Endothelial cell of umbilical vein (primary cell): Measurements from ENCODE around the gene NEB.

Experiments used
- EZH2 ChIP-seq: IDR thresholded peaks from 2 replicates; pipeline ENCODE4 v1.6.1; 2012; ENCODE audit warnings: borderline replicate concordance, low read depth, mild to moderate bottlenecking, moderate library complexity, low read length, inconsistent platforms; ENCODE audit not compliant: severe bottlenecking
- FOS ChIP-seq: IDR thresholded peaks from 2 replicates; pipeline ENCODE4 v1.6.1; 2011; ENCODE audit warnings: mild to moderate bottlenecking, low read length, moderate library complexity, borderline replicate concordance; ENCODE audit not compliant: insufficient read depth
- GATA2 ChIP-seq: IDR thresholded peaks from 2 replicates; pipeline ENCODE4 v1.7.0; 2011; ENCODE audit warnings: low read depth, mild to moderate bottlenecking, moderate library complexity, mixed read lengths, low read length; ENCODE audit not compliant: insufficient read length, insufficient read depth
- POLR2A ChIP-seq: IDR thresholded peaks from 2 replicates; pipeline ENCODE4 v1.6.1; 2012; ENCODE audit warnings: low read depth, mild to moderate bottlenecking, control low read depth, low read length
- POLR2AphosphoS5 ChIP-seq: IDR thresholded peaks from 2 replicates; pipeline ENCODE4 v1.6.1; 2012; ENCODE audit warnings: low read depth, mild to moderate bottlenecking, control low read depth, low read length, moderate library complexity; ENCODE audit not compliant: insufficient read depth
- TF ChIP-seq, protein P1 (sequence below), 2 donors: IDR thresholded peaks; 1 replicate in 1 of 2; 2 replicates in 1 of 2; pipeline ENCODE4 v1.5.1; 2011; ENCODE audit warnings: low read length in 2 of 2, mild to moderate bottlenecking in 2 of 2, moderate library complexity in 2 of 2, control low read depth in 1 of 2, inconsistent platforms in 1 of 2, low read depth in 1 of 2; ENCODE audit not compliant: insufficient read depth in 1 of 2; ENCODE audit errors: extremely low read depth in 1 of 2
- TF ChIP-seq, protein P2 (sequence below): IDR thresholded peaks from 2 replicates; pipeline ENCODE4 v1.6.1; 2011; ENCODE audit not compliant: insufficient read depth, insufficient read length

DNA sequence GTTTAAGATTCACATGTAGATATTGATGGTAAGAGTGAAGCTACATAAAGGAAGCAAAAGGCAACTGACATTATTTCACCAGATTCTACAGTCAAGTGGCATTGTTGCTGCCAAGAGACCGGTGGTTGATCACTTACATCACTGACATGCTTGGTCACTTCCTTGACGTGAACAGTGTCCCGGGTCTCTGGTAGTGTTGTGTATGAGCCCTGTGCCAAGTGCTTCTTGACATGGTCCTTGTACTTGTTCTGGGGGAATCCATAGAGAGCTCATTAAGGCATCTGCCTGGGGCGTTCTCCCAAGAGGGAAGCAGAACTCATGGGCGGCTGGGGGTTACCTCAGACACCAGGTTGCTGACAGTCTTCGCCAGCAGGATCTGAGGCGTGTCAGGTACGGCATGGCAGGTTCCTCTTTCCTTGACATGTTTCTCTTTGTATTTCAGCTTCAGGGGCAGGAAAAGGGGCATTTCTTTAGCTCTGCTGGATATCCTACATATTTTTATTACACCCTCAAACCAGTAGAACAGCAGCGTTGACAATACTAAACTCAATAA is 208.4 kb downstream of the NEB start:
- TF ChIP-seq EZH2 (no peak), FOS (no peak), POLR2A (no peak), POLR2AphosphoS5 (no peak), GATA2 (no peak)
- TF ChIP-seq, protein P1, sequence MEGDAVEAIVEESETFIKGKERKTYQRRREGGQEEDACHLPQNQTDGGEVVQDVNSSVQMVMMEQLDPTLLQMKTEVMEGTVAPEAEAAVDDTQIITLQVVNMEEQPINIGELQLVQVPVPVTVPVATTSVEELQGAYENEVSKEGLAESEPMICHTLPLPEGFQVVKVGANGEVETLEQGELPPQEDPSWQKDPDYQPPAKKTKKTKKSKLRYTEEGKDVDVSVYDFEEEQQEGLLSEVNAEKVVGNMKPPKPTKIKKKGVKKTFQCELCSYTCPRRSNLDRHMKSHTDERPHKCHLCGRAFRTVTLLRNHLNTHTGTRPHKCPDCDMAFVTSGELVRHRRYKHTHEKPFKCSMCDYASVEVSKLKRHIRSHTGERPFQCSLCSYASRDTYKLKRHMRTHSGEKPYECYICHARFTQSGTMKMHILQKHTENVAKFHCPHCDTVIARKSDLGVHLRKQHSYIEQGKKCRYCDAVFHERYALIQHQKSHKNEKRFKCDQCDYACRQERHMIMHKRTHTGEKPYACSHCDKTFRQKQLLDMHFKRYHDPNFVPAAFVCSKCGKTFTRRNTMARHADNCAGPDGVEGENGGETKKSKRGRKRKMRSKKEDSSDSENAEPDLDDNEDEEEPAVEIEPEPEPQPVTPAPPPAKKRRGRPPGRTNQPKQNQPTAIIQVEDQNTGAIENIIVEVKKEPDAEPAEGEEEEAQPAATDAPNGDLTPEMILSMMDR (IDR thresholded peaks at IDR 0.05; ENCODE audit: extremely low read depth in 1 of 2, insufficient read depth in 1 of 2, low read depth in 1 of 2, low read length in 2 of 2): no peak
- TF ChIP-seq, protein P2, sequence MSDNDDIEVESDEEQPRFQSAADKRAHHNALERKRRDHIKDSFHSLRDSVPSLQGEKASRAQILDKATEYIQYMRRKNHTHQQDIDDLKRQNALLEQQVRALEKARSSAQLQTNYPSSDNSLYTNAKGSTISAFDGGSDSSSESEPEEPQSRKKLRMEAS: no peak
